H1 (cell line): Measurements from ENCODE around the gene ARPC4. TPM values are rescaled to one million over a fixed set of nuclear protein-coding genes. Genes with fewer than 3 reads are reported as not detected.

Experiments
- CTCF ChIA-PET: fragments of 300-600 bp; sonication (Branson Sonifier 250); formaldehyde crosslinking; loops from one replicate; lab custom pipeline; 2021; ENCODE audit not compliant: partially characterized antibody; lab: Charles Lee
- POLR2A ChIA-PET: fragments of 300-600 bp; sonication (Branson Sonifier 250); formaldehyde crosslinking; loops from one replicate; lab custom pipeline; 2021; ENCODE audit warnings: inconsistent platforms; ENCODE audit not compliant: partially characterized antibody; lab: Charles Lee
- DNase-seq, 2 experiments: peaks; one replicate each; pipeline versions ENCODE4 v3.0.0 to v3.0.0-alpha.2; 2010 to 2022; ENCODE audit warnings: low spot score in 2 of 2, low read depth in 1 of 2, mixed read lengths in 1 of 2
- FAIRE-seq: peaks from 2 replicates; lab custom pipeline; 2011; peaks lifted over from hg19 to GRCh38; lab: Jason Lieb, UNC
- H2AFZ ChIP-seq: 2 replicates; pipeline ENCODE4 v1.8.1; 2012; ENCODE audit warnings: low read length, inconsistent platforms
- H2AK5ac ChIP-seq: 2 replicates; pipeline ENCODE4 v1.6.1; 2013; ENCODE audit warnings: low read depth, low read length
- H2BK120ac ChIP-seq: replicated peaks from 2 replicates; pipeline ENCODE3; 2013; ENCODE audit warnings: low read depth, low read length, inconsistent platforms
- H2BK12ac ChIP-seq: 2 replicates; pipeline ENCODE4 v1.6.1; 2013; ENCODE audit warnings: low read depth, low read length
- H2BK15ac ChIP-seq: 2 replicates; pipeline ENCODE4 v1.6.1; 2013; ENCODE audit warnings: low read length
- H2BK20ac ChIP-seq: 2 replicates; pipeline ENCODE4 v1.6.1; 2013; ENCODE audit warnings: low read length
- H2BK5ac ChIP-seq: 2 replicates; pipeline ENCODE4 v1.6.1; 2013; ENCODE audit warnings: low read depth, low read length
- H3K14ac ChIP-seq: 2 replicates; pipeline ENCODE4 v1.6.1; 2013; ENCODE audit warnings: inconsistent platforms; ENCODE audit not compliant: insufficient read length
- H3K18ac ChIP-seq: 2 replicates; pipeline ENCODE4 v1.6.1; 2013; ENCODE audit warnings: low read length; ENCODE audit errors: extremely low read depth
- H3K23ac ChIP-seq: 2 replicates; pipeline ENCODE4 v1.6.1; 2013; ENCODE audit warnings: inconsistent platforms; ENCODE audit not compliant: insufficient read length
- H3K23me2 ChIP-seq: 2 replicates; pipeline ENCODE4 v1.6.1; 2013; ENCODE audit warnings: low read depth, low read length
- H3K27ac ChIP-seq: 2 replicates; pipeline ENCODE4 v1.6.1; 2011; ENCODE audit warnings: low read depth, low read length, inconsistent platforms
- H3K27me3 ChIP-seq, 4 experiments: replicated peaks in 1 of 4; 1 replicate in 1 of 4; 2 replicates in 3 of 4; pipeline versions ENCODE4 v1.6.1 to v1.8.1; 2011 to 2013; ENCODE audit warnings: low read length in 3 of 4, mild to moderate bottlenecking in 3 of 4, inconsistent platforms in 2 of 4, mixed read lengths in 2 of 4, moderate library complexity in 1 of 4; ENCODE audit not compliant: control insufficient read depth in 3 of 4, insufficient read depth in 3 of 4; ENCODE audit errors: extremely low read depth in 1 of 4
- H3K36me3 ChIP-seq, 4 experiments: 2 replicates each; pipeline versions ENCODE4 v1.6.1 to v1.8.1; 2011 to 2013; ENCODE audit warnings: mild to moderate bottlenecking in 4 of 4, low read length in 3 of 4, moderate library complexity in 2 of 4, control low read depth in 1 of 4, inconsistent platforms in 1 of 4; ENCODE audit not compliant: insufficient read depth in 4 of 4, control insufficient read depth in 2 of 4
- H3K4ac ChIP-seq: replicated peaks from 2 replicates; pipeline ENCODE3; 2013; ENCODE audit warnings: low read length, low read depth, mixed read lengths, inconsistent platforms; ENCODE audit not compliant: insufficient read length
- H3K4me1 ChIP-seq, 4 experiments: replicated peaks in 1 of 4; 1 replicate in 1 of 4; 2 replicates in 3 of 4; pipeline versions ENCODE4 v1.6.1 to v1.8.1; 2011 to 2013; ENCODE audit warnings: low read length in 3 of 4, inconsistent platforms in 2 of 4, mixed read lengths in 1 of 4; ENCODE audit not compliant: insufficient read depth in 4 of 4, control insufficient read depth in 3 of 4
- H3K4me2 ChIP-seq, 2 experiments: 2 replicates each; pipeline versions ENCODE4 v1.6.1 to v1.8.1; 2011 to 2013; ENCODE audit warnings: low read depth in 2 of 2, low read length in 2 of 2, control low read depth in 1 of 2, inconsistent platforms in 1 of 2, mild to moderate bottlenecking in 1 of 2; ENCODE audit not compliant: insufficient read depth in 1 of 2
- H3K4me3 ChIP-seq, 4 experiments: fragments of 200-600, 300-600 bp in 1 of 4; sonication (generic), shearing (Covaris generic), sonication (Bioruptor Twin) in 1 of 4; 2 replicates each; pipeline versions ENCODE4 v1.5.1 to v1.8.1; 2011 to 2016; ENCODE audit warnings: low read length in 4 of 4, low read depth in 3 of 4, control low read depth in 2 of 4, inconsistent platforms in 2 of 4, mild to moderate bottlenecking in 2 of 4, mixed read lengths in 1 of 4, moderate library complexity in 1 of 4; ENCODE audit not compliant: insufficient read depth in 2 of 4; ENCODE audit errors: extremely low read depth in 1 of 4
- H3K56ac ChIP-seq: replicated peaks from 2 replicates; pipeline ENCODE3; 2013; ENCODE audit warnings: low read depth, mild to moderate bottlenecking, mixed read lengths, low read length, inconsistent platforms; ENCODE audit not compliant: insufficient read length
- H3K79me1 ChIP-seq: 2 replicates; pipeline ENCODE4 v1.6.1; 2013; ENCODE audit warnings: low read depth, low read length, control low read depth
- H3K79me2 ChIP-seq, 2 experiments: 2 replicates each; pipeline versions ENCODE4 v1.6.1 to v1.8.1; 2012 to 2013; ENCODE audit warnings: low read length in 2 of 2, mild to moderate bottlenecking in 2 of 2, inconsistent platforms in 1 of 2; ENCODE audit not compliant: insufficient read depth in 2 of 2, control insufficient read depth in 1 of 2
- H3K9ac ChIP-seq, 4 experiments: replicated peaks in 1 of 4; 1 replicate in 1 of 4; 2 replicates in 3 of 4; pipeline versions ENCODE4 v1.6.1 to v1.8.1; 2011 to 2013; ENCODE audit warnings: low read depth in 3 of 4, low read length in 3 of 4, control low read depth in 2 of 4, mild to moderate bottlenecking in 2 of 4, moderate library complexity in 2 of 4, inconsistent platforms in 1 of 4; ENCODE audit errors: extremely low read depth in 1 of 4
- H3K9me3 ChIP-seq, 2 experiments: 2 replicates each; pipeline versions ENCODE4 v1.6.1 to v1.8.1; 2012 to 2013; ENCODE audit warnings: mild to moderate bottlenecking in 2 of 2, moderate library complexity in 2 of 2, control low read depth in 1 of 2, inconsistent platforms in 1 of 2, low read depth in 1 of 2, low read length in 1 of 2, mixed read lengths in 1 of 2; ENCODE audit not compliant: insufficient read depth in 2 of 2
- H4K20me1 ChIP-seq, 2 experiments: replicated peaks in 1 of 2; 2 replicates each; pipeline versions ENCODE3 to v1.8.1; 2011 to 2013; ENCODE audit warnings: inconsistent platforms in 2 of 2, low read length in 2 of 2, mild to moderate bottlenecking in 1 of 2; ENCODE audit not compliant: insufficient read depth in 2 of 2, control insufficient read depth in 1 of 2
- H4K5ac ChIP-seq: 2 replicates; pipeline ENCODE4 v1.6.1; 2013; ENCODE audit warnings: low read length, low read depth, mixed read lengths, inconsistent platforms; ENCODE audit not compliant: insufficient read length
- H4K8ac ChIP-seq: 2 replicates; pipeline ENCODE4 v1.8.0; 2013; ENCODE audit warnings: mild to moderate bottlenecking, moderate library complexity, low read length, inconsistent platforms; ENCODE audit not compliant: insufficient read depth; ENCODE audit errors: extremely low read depth
- H4K91ac ChIP-seq: replicated peaks from 2 replicates; pipeline ENCODE3; 2013; ENCODE audit warnings: low read length, mixed read lengths, inconsistent platforms; ENCODE audit not compliant: insufficient read length
- CEBPB ChIP-seq: IDR thresholded peaks from 2 replicates; pipeline ENCODE4 v1.6.1; 2012; ENCODE audit warnings: low read depth, low read length
- EP300 ChIP-seq, 2 experiments: IDR thresholded peaks; 1 replicate in 1 of 2; 2 replicates in 1 of 2; pipeline ENCODE4 v1.6.1; 2011 to 2012; ENCODE audit warnings: low read depth in 2 of 2, low read length in 2 of 2, mild to moderate bottlenecking in 2 of 2, borderline replicate concordance in 1 of 2, inconsistent platforms in 1 of 2, moderate library complexity in 1 of 2
- HDAC2 ChIP-seq, 2 experiments: fragments of 300-600 bp in 1 of 2; sonication (generic) in 1 of 2; IDR thresholded peaks; 2 replicates each; pipeline ENCODE4 v1.6.1; 2011 to 2012; ENCODE audit warnings: low read depth in 2 of 2, low read length in 2 of 2, mild to moderate bottlenecking in 2 of 2, moderate library complexity in 2 of 2, borderline replicate concordance in 1 of 2, inconsistent platforms in 1 of 2
- HDAC6 ChIP-seq: IDR thresholded peaks from one replicate; pipeline ENCODE4 v1.7.1; 2012; ENCODE audit warnings: low read depth, mild to moderate bottlenecking, inconsistent platforms, low read length, moderate library complexity
- KDM5A ChIP-seq: fragments of 200-600 bp; IDR thresholded peaks from 2 replicates; pipeline ENCODE4 v1.7.1; 2012; ENCODE audit warnings: mild to moderate bottlenecking, low read length, inconsistent platforms, mixed read lengths
- POLR2A ChIP-seq, 2 experiments: IDR thresholded peaks; 1 replicate in 1 of 2; 2 replicates in 1 of 2; pipeline ENCODE4 v1.6.1; 2011; ENCODE audit warnings: low read depth in 2 of 2, low read length in 2 of 2, mild to moderate bottlenecking in 2 of 2; ENCODE audit errors: control extremely low read depth in 1 of 2
- RAD21 ChIP-seq, 2 experiments: IDR thresholded peaks in 1 of 2; conservative IDR thresholded peaks in 1 of 2; 2 replicates each; pipeline ENCODE4 v1.6.1; 2011; ENCODE audit warnings: low read depth in 2 of 2, low read length in 2 of 2, improper control_type of control experiment in 1 of 2, inconsistent platforms in 1 of 2, mild to moderate bottlenecking in 1 of 2, moderate library complexity in 1 of 2
- SP1 ChIP-seq: IDR thresholded peaks from 2 replicates; pipeline ENCODE4 v1.6.1; 2011; ENCODE audit warnings: low read depth, low read length
- USF2 ChIP-seq: IDR thresholded peaks from 2 replicates; pipeline ENCODE4 v1.6.1; 2011; ENCODE audit warnings: low read length, improper control_type of control experiment
- ZNF274 ChIP-seq: IDR thresholded peaks from 2 replicates; pipeline ENCODE4 v1.7.0; 2012; ENCODE audit warnings: low read length, borderline replicate concordance; ENCODE audit errors: extremely low read depth
- WGBS, 2 experiments: shearing (Covaris generic) in 1 of 2; methylation state at CpG; one replicate each; pipeline versions ENCODE4 v1.1.6 to v1.1.7; 2013 to 2015; ENCODE audit warnings: low lambda C conversion rate in 2 of 2, mixed read lengths in 2 of 2, inconsistent platforms in 1 of 2, low coverage in 1 of 2, missing lambda C conversion rate in 1 of 2; ENCODE audit not compliant: insufficient replicate concordance in 2 of 2, insufficient coverage in 1 of 2, insufficient read length in 1 of 2; ENCODE audit errors: extremely low coverage in 1 of 2, missing lambda C conversion rate in 1 of 2; 5-methylcytosine and 5-hydroxymethylcytosine counted together
- polyA plus RNA-seq, 7 experiments: library from polyadenylated mRNA; depleted of rRNA in 3 of 7; stranded (reverse) in 5 of 7; unstranded in 2 of 7; fragments of >200 nt in 5 of 7; fragments of 200-250 nt in 2 of 7; gene quantifications; 1 replicate in 5 of 7; 2 replicates in 1 of 7; 4 replicates in 1 of 7; pipeline versions ENCODE4 v1.2.1 to v1.2.3, GENCODE V29; 2011 to 2013; ENCODE audit warnings: missing spikeins in 2 of 7, mixed read lengths in 2 of 7
- total RNA-seq: library from RNA; stranded (reverse); fragmentation: NEBNext Ultra II Directional; extraction: Animal tissue kit (Norgen Biotek cat#: 25700); gene quantifications from 2 replicates; pipeline ENCODE4 v1.2.1, GENCODE V29; 2021

The ARPC4 gene
- total and polyA plus RNA-seq, 2 of the 8 experiments (the other 6 are each of a cell fraction or from before 2014, with no cell fraction given): 138 to 154 TPM

DNA sequence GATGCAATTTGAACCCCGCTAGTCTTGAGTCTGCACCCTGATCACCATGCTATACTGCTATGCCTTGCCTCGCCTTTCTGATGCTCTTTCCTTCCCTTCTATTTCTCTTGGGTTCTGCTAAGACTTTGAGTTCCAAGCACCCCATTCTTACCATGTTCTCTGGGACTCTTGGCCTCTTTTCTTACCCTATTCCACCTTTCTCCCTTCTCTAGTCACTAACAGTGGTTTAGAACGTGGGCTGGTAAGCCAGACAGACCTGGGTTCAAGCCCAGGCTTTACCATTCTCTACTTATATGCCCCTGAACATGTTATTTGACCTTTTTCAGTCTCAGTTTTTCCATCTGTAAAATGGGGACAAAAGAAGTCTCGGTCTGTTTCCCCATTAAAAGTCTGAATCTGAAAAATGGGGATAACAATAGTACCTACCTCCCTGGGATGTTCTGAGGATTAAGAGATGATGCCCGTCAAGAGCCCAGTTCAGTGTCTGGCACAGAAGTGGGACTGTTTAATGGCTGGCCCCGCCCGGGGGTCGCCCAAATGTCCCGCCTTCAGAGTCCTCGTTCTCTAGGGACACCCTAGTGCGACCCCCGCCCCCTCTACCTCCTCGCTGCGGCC, 985 bp upstream of the ARPC4 start:
- H3K79me1 ChIP-seq: peaks cover 9% of the 10 kb centered on the region
- peak overlapping the region; percentile 98; the same call in 1 of the 2 replicates for H3K27ac ChIP-seq
- H4K20me1 ChIP-seq: peaks cover 0 to 1% of the 10 kb centered on the region in 2 experiments
- no peak overlapping the region for H2BK20ac ChIP-seq
- no peak overlapping the region for H2BK120ac ChIP-seq
- H3K4me2 ChIP-seq: peak overlapping the region; percentile 83 to 96
- POLR2A ChIA-PET: interaction anchor here (0.8 to 5.5 kb wide), 19 partner anchors 8 to 429 kb away, joined by 3 to 71 read pairs (median 6); partner anchors contain the start of genes BRPF1, CAMK1, CRELD1 and EMC3
- no peak overlapping the region for H3K14ac ChIP-seq
- H3K56ac ChIP-seq: peak overlapping the region; percentile 83
- peaks cover 0 to 8% (median 0%) of the 10 kb centered on the region in 4 experiments; a peak in 2 of 7 replicates for H3K4me1 ChIP-seq
- H3K23me2 ChIP-seq: peaks cover 8% of the 10 kb centered on the region
- no peak overlapping the region for H2BK12ac ChIP-seq
- no peak for FAIRE-seq
- H3K4me3 ChIP-seq: peak overlapping the region; percentile 89 to 98 (median 95)
- DNase-seq: no peak
- no peak overlapping the region for H2AFZ ChIP-seq
- peak overlapping the region in 3 of 4 experiments; percentile 73 to 98 (median 94); a peak in 6 of 7 replicates for H3K9ac ChIP-seq
- H3K27me3 ChIP-seq: no peaks in the 10 kb centered on the region
- CTCF ChIA-PET: interaction anchor here (1.2 to 1.6 kb wide), 4 partner anchors 10 to 43 kb away, joined by 4 to 6 read pairs (median 4); partner anchors contain the start of gene OGG1
- no peak overlapping the region; the same call in 1 of the 2 replicates for H2BK15ac ChIP-seq
- 0 out of 2 replicates have a peak overlapping the region, but pooled peaks have one; percentile 34 for H2AK5ac ChIP-seq
- WGBS, 2 experiments: 25% methylated on average over 12 of the region's 14 CpGs; no CpG with 5 or more reads in 1 of the 2 experiments
- no peak overlapping the region for H2BK5ac ChIP-seq
- H4K5ac ChIP-seq: peak overlapping the region; percentile 11
- peak overlapping the region; percentile 12 for H4K91ac ChIP-seq
- H4K8ac ChIP-seq: peak overlapping the region; percentile 90; the same call in 1 of the 2 replicates
- no peak overlapping the region for H3K23ac ChIP-seq
- H3K18ac ChIP-seq: no peak overlapping the region; the same call in 1 of the 2 replicates
- H3K79me2 ChIP-seq: peaks cover 0 to 36% of the 10 kb centered on the region in 2 experiments; a peak in 2 of 4 replicates
- no peak overlapping the region for H3K4ac ChIP-seq
- peaks cover 2 to 26% (median 13%) of the 10 kb centered on the region in 4 experiments; a peak in 6 of 8 replicates for H3K36me3 ChIP-seq
- H3K9me3 ChIP-seq: no peaks in the 10 kb centered on the region
- TF ChIP-seq EP300 (IDR thresholded peaks at IDR 0.05; ENCODE audit: borderline replicate concordance in 1 of 2, low read depth in 2 of 2, low read length in 2 of 2): no peak
- peak in 1 of 2 experiments; percentile 37; a peak in 1 of 3 replicates for TF ChIP-seq POLR2A (IDR thresholded peaks at IDR 0.05; ENCODE audit: control extremely low read depth in 1 of 2, low read depth in 2 of 2, low read length in 2 of 2)
- no peak for TF ChIP-seq ZNF274
- no peak for TF ChIP-seq USF2
- TF ChIP-seq RAD21 (IDR thresholded peaks at IDR 0.05 in 1 of 2, conservative IDR thresholded peaks at IDR 0.05 in 1 of 2; ENCODE audit: low read depth in 2 of 2, low read length in 2 of 2): no peak
- no peak; the same call in 1 of the 2 replicates for TF ChIP-seq SP1
- TF ChIP-seq KDM5A: no peak; the same call in 1 of the 2 replicates
- TF ChIP-seq CEBPB: no peak
- TF ChIP-seq HDAC6: no peak
- peak in 1 of 2 experiments; percentile 87; a peak in 1 of 4 replicates for TF ChIP-seq HDAC2 (IDR thresholded peaks at IDR 0.05; ENCODE audit: borderline replicate concordance in 1 of 2, low read depth in 2 of 2, low read length in 2 of 2)
